ENCODE data around the gene CDK14.

DNA sequence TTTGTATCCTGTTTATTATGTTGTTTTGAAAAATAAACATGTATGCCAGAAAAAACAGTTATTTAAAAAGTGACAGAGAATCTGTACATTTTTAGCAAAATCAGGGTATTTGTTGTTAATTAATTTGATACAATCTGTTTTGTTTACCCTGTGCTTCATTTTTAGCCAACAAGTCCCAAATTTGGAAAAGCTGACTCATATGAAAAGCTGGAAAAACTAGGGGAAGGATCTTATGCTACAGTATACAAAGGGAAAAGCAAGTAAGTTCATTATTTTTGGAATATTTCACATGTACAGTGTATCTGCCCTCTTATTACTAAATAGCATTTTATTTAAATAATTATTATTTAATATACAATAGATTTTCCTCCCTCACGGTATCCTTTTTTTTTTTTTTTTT lies 151.4 kb downstream of the CDK14 start:
- TF ChIP-seq, protein P1, sequence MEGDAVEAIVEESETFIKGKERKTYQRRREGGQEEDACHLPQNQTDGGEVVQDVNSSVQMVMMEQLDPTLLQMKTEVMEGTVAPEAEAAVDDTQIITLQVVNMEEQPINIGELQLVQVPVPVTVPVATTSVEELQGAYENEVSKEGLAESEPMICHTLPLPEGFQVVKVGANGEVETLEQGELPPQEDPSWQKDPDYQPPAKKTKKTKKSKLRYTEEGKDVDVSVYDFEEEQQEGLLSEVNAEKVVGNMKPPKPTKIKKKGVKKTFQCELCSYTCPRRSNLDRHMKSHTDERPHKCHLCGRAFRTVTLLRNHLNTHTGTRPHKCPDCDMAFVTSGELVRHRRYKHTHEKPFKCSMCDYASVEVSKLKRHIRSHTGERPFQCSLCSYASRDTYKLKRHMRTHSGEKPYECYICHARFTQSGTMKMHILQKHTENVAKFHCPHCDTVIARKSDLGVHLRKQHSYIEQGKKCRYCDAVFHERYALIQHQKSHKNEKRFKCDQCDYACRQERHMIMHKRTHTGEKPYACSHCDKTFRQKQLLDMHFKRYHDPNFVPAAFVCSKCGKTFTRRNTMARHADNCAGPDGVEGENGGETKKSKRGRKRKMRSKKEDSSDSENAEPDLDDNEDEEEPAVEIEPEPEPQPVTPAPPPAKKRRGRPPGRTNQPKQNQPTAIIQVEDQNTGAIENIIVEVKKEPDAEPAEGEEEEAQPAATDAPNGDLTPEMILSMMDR (IDR thresholded peaks at IDR 0.05; ENCODE audit: extremely low read depth in 1 of 2, insufficient read depth in 1 of 2, low read depth in 1 of 2, low read length in 2 of 2): no peak
- no peak for TF ChIP-seq EZH2 (IDR thresholded peaks at IDR 0.05; ENCODE audit: borderline replicate concordance, low read depth, low read length, severe bottlenecking)
- no peak for TF ChIP-seq POLR2A (IDR thresholded peaks at IDR 0.05; ENCODE audit: low read depth, low read length)
- TF ChIP-seq, protein P2, sequence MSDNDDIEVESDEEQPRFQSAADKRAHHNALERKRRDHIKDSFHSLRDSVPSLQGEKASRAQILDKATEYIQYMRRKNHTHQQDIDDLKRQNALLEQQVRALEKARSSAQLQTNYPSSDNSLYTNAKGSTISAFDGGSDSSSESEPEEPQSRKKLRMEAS (IDR thresholded peaks at IDR 0.05; ENCODE audit: insufficient read depth, insufficient read length): no peak
- no peak for TF ChIP-seq POLR2AphosphoS5 (IDR thresholded peaks at IDR 0.05; ENCODE audit: insufficient read depth, low read depth, low read length)
- no peak for TF ChIP-seq FOS (IDR thresholded peaks at IDR 0.05; ENCODE audit: borderline replicate concordance, insufficient read depth, low read length)
